Measurements from ENCODE around the gene HMGCS1.
A peak's percentile ranks its signal among the peaks of the same experiment; 100 is the strongest.

Gene HMGCS1

GRCh38 chr5:43305948-43306565 is 7.2 kb downstream of the HMGCS1 start:
- H3K9me3 ChIP-seq (replicated peaks in 1 of 2; ENCODE audit: control insufficient read depth in 2 of 2, insufficient read depth in 1 of 2, low read depth in 1 of 2, low read length in 2 of 2): no peaks in the 10 kb centered on the region
- no peak overlapping the region for H2BK120ac ChIP-seq (ENCODE audit: low read depth, low read length)
- H2BK5ac ChIP-seq (ENCODE audit: low read length): no peak overlapping the region
- H3K27ac ChIP-seq (replicated peaks; ENCODE audit: low read length): no peak overlapping the region
- no peak overlapping the region for H2BK12ac ChIP-seq (ENCODE audit: low read length)
- H3K18ac ChIP-seq (ENCODE audit: low read length): no peak overlapping the region
- H3K23ac ChIP-seq (ENCODE audit: low read depth, low read length, poor library complexity): no peak overlapping the region
- no peak for DNase-seq (ENCODE audit: low spot score)
- H3K14ac ChIP-seq (ENCODE audit: low read length): no peak overlapping the region
- peak overlapping the region; percentile 43 for H3K4me2 ChIP-seq (ENCODE audit: insufficient read depth, low read length, poor library complexity, severe bottlenecking)
- H3K9ac ChIP-seq (ENCODE audit: low read depth, low read length, poor library complexity): no peak overlapping the region
- H2AK5ac ChIP-seq (ENCODE audit: low read depth, low read length): no peak overlapping the region
- peaks cover 15 to 100% of the 10 kb centered on the region in 2 donors for H3K36me3 ChIP-seq (replicated peaks in 1 of 2; ENCODE audit: control insufficient read depth in 2 of 2, insufficient read depth in 2 of 2, low read length in 2 of 2)
- WGBS, 2 donors (ENCODE audit: extremely low coverage in 2 of 2, insufficient read length in 2 of 2, insufficient replicate concordance in 1 of 2): no CpG with 5 or more reads among the region's 1 CpG
- H2BK15ac ChIP-seq (ENCODE audit: low read length): no peak overlapping the region
- peak overlapping the region in 1 of 2 donors; percentile 66 for H3K4me3 ChIP-seq (ENCODE audit: low read length in 2 of 2)
- H3K27me3 ChIP-seq (ENCODE audit: control insufficient read depth in 3 of 3, insufficient read depth in 3 of 3, low read depth in 1 of 3, low read length in 3 of 3): no peaks in the 10 kb centered on the region
- no peak overlapping the region for H4K91ac ChIP-seq (ENCODE audit: low read depth, low read length, poor library complexity)
- no peak overlapping the region for H3K4ac ChIP-seq (ENCODE audit: low read length)
- H2AFZ ChIP-seq (ENCODE audit: low read length): no peak overlapping the region
- no peak overlapping the region for H4K8ac ChIP-seq (ENCODE audit: low read depth, low read length)
- peaks cover 11 to 32% of the 10 kb centered on the region in 2 donors for H3K4me1 ChIP-seq (ENCODE audit: control insufficient read depth in 2 of 2, insufficient read depth in 1 of 2, low read depth in 1 of 2, low read length in 2 of 2)
- H3K79me1 ChIP-seq (ENCODE audit: low read depth, low read length): no peaks in the 10 kb centered on the region

GRCh38 chr5:43304525-43304924 is 8.7 kb downstream of the HMGCS1 start:
- Histone ChIP-seq H3K9ac (ENCODE audit: low read depth, low read length, poor library complexity) (no peak overlapping the region), H3K18ac (ENCODE audit: low read length) (no peak overlapping the region), H4K91ac (ENCODE audit: low read depth, low read length, poor library complexity) (no peak overlapping the region), H3K14ac (ENCODE audit: low read length) (no peak overlapping the region), H2BK15ac (ENCODE audit: low read length) (no peak overlapping the region), H3K4ac (ENCODE audit: low read length) (no peak overlapping the region), H3K36me3 (replicated peaks in 1 of 2; ENCODE audit: control insufficient read depth in 2 of 2, insufficient read depth in 2 of 2, low read length in 2 of 2) (peaks cover 14 to 100% of the 10 kb centered on the region in 2 donors), H2AK5ac (ENCODE audit: low read depth, low read length) (no peak overlapping the region), H3K79me1 (ENCODE audit: low read depth, low read length) (no peaks in the 10 kb centered on the region), H3K27ac (replicated peaks; ENCODE audit: low read length) (no peak overlapping the region), H3K4me3 (ENCODE audit: low read length in 2 of 2) (no peak overlapping the region), H3K23ac (ENCODE audit: low read depth, low read length, poor library complexity) (no peak overlapping the region), H3K9me3 (replicated peaks in 1 of 2; ENCODE audit: control insufficient read depth in 2 of 2, insufficient read depth in 1 of 2, low read depth in 1 of 2, low read length in 2 of 2) (no peaks in the 10 kb centered on the region), H2BK5ac (ENCODE audit: low read length) (no peak overlapping the region), H3K4me1 (ENCODE audit: control insufficient read depth in 2 of 2, insufficient read depth in 1 of 2, low read depth in 1 of 2, low read length in 2 of 2) (peaks cover 9 to 34% of the 10 kb centered on the region in 2 donors), H2AFZ (ENCODE audit: low read length) (no peak overlapping the region), H3K27me3 (ENCODE audit: control insufficient read depth in 3 of 3, insufficient read depth in 3 of 3, low read depth in 1 of 3, low read length in 3 of 3) (no peaks in the 10 kb centered on the region), H4K8ac (ENCODE audit: low read depth, low read length) (no peak overlapping the region), H2BK120ac (ENCODE audit: low read depth, low read length) (no peak overlapping the region), H3K4me2 (ENCODE audit: insufficient read depth, low read length, poor library complexity, severe bottlenecking) (no peak overlapping the region), H2BK12ac (ENCODE audit: low read length) (no peak overlapping the region)
- no peak for DNase-seq (ENCODE audit: low spot score)
- no CpG with 5 or more reads among the region's 1 CpG for WGBS, 2 donors (ENCODE audit: extremely low coverage in 2 of 2, insufficient read length in 2 of 2, insufficient replicate concordance in 1 of 2)

- no peak overlapping the region for H3K27ac ChIP-seq (replicated peaks; ENCODE audit: low read length)
These were observed 10.0 kb downstream of the HMGCS1 start for GRCh38 chr5:43303242-43303641.

GRCh38 chr5:43302481-43302880 is 10.7 kb downstream of the HMGCS1 start:
- H2BK5ac ChIP-seq (ENCODE audit: low read length): no peak overlapping the region
- no peak overlapping the region for H3K18ac ChIP-seq (ENCODE audit: low read length)
- no peak overlapping the region for H4K8ac ChIP-seq (ENCODE audit: low read depth, low read length)
- H2AFZ ChIP-seq (ENCODE audit: low read length): no peak overlapping the region
- peaks cover 7 to 25% of the 10 kb centered on the region in 2 donors for H3K4me1 ChIP-seq (ENCODE audit: control insufficient read depth in 2 of 2, insufficient read depth in 1 of 2, low read depth in 1 of 2, low read length in 2 of 2)
- H3K9ac ChIP-seq (ENCODE audit: low read depth, low read length, poor library complexity): no peak overlapping the region
- no CpG with 5 or more reads among the region's 3 CpGs for WGBS, 2 donors (ENCODE audit: extremely low coverage in 2 of 2, insufficient read length in 2 of 2, insufficient replicate concordance in 1 of 2)
- H4K91ac ChIP-seq (ENCODE audit: low read depth, low read length, poor library complexity): no peak overlapping the region
- no peaks in the 10 kb centered on the region for H3K27me3 ChIP-seq (ENCODE audit: control insufficient read depth in 3 of 3, insufficient read depth in 3 of 3, low read depth in 1 of 3, low read length in 3 of 3)
- no peak overlapping the region for H3K4ac ChIP-seq (ENCODE audit: low read length)
- H3K4me3 ChIP-seq (ENCODE audit: low read length in 2 of 2): peak overlapping the region in 1 of 2 donors; percentile 3
- H3K4me2 ChIP-seq (ENCODE audit: insufficient read depth, low read length, poor library complexity, severe bottlenecking): no peak overlapping the region
- H2BK15ac ChIP-seq (ENCODE audit: low read length): no peak overlapping the region
- H2BK12ac ChIP-seq (ENCODE audit: low read length): no peak overlapping the region
- peaks cover 19 to 99% of the 10 kb centered on the region in 2 donors for H3K36me3 ChIP-seq (replicated peaks in 1 of 2; ENCODE audit: control insufficient read depth in 2 of 2, insufficient read depth in 2 of 2, low read length in 2 of 2)
- no peak overlapping the region for H3K14ac ChIP-seq (ENCODE audit: low read length)
- no peak overlapping the region for H3K27ac ChIP-seq (replicated peaks; ENCODE audit: low read length)
- no peak overlapping the region for H2BK120ac ChIP-seq (ENCODE audit: low read depth, low read length)
- no peak overlapping the region for H2AK5ac ChIP-seq (ENCODE audit: low read depth, low read length)
- H3K9me3 ChIP-seq (replicated peaks in 1 of 2; ENCODE audit: control insufficient read depth in 2 of 2, insufficient read depth in 1 of 2, low read depth in 1 of 2, low read length in 2 of 2): no peaks in the 10 kb centered on the region
- H3K79me1 ChIP-seq (ENCODE audit: low read depth, low read length): no peaks in the 10 kb centered on the region
- H3K23ac ChIP-seq (ENCODE audit: low read depth, low read length, poor library complexity): no peak overlapping the region
- DNase-seq (ENCODE audit: low spot score): no peak

More at GRCh38 chr5:43303242-43303641, 10.0 kb downstream of the HMGCS1 start:
- no peak overlapping the region for H3K9ac ChIP-seq (ENCODE audit: low read depth, low read length, poor library complexity)
- H3K79me1 ChIP-seq (ENCODE audit: low read depth, low read length): no peaks in the 10 kb centered on the region
- DNase-seq (ENCODE audit: low spot score): no peak
- no peak overlapping the region for H2BK120ac ChIP-seq (ENCODE audit: low read depth, low read length)
- H2BK15ac ChIP-seq (ENCODE audit: low read length): no peak overlapping the region
- peak overlapping the region in 1 of 2 donors; percentile 13 for H3K4me3 ChIP-seq (ENCODE audit: low read length in 2 of 2)
- peaks cover 19 to 99% of the 10 kb centered on the region in 2 donors for H3K36me3 ChIP-seq (replicated peaks in 1 of 2; ENCODE audit: control insufficient read depth in 2 of 2, insufficient read depth in 2 of 2, low read length in 2 of 2)
- no peak overlapping the region for H3K18ac ChIP-seq (ENCODE audit: low read length)
- H2BK5ac ChIP-seq (ENCODE audit: low read length): no peak overlapping the region
- no peaks in the 10 kb centered on the region for H3K9me3 ChIP-seq (replicated peaks in 1 of 2; ENCODE audit: control insufficient read depth in 2 of 2, insufficient read depth in 1 of 2, low read depth in 1 of 2, low read length in 2 of 2)
- no peaks in the 10 kb centered on the region for H3K27me3 ChIP-seq (ENCODE audit: control insufficient read depth in 3 of 3, insufficient read depth in 3 of 3, low read depth in 1 of 3, low read length in 3 of 3)
- H2AK5ac ChIP-seq (ENCODE audit: low read depth, low read length): no peak overlapping the region
- H4K8ac ChIP-seq (ENCODE audit: low read depth, low read length): no peak overlapping the region
- H3K4me2 ChIP-seq (ENCODE audit: insufficient read depth, low read length, poor library complexity, severe bottlenecking): no peak overlapping the region
- no peak overlapping the region for H3K4ac ChIP-seq (ENCODE audit: low read length)
- no peak overlapping the region for H2AFZ ChIP-seq (ENCODE audit: low read length)
- no peak overlapping the region for H4K91ac ChIP-seq (ENCODE audit: low read depth, low read length, poor library complexity)
- peaks cover 9 to 30% of the 10 kb centered on the region in 2 donors for H3K4me1 ChIP-seq (ENCODE audit: control insufficient read depth in 2 of 2, insufficient read depth in 1 of 2, low read depth in 1 of 2, low read length in 2 of 2)
- no peak overlapping the region for H2BK12ac ChIP-seq (ENCODE audit: low read length)
- H3K14ac ChIP-seq (ENCODE audit: low read length): no peak overlapping the region
- no peak overlapping the region for H3K23ac ChIP-seq (ENCODE audit: low read depth, low read length, poor library complexity)
- WGBS, 2 donors (ENCODE audit: extremely low coverage in 2 of 2, insufficient read length in 2 of 2, insufficient replicate concordance in 1 of 2): no CpG with 5 or more reads among the region's 4 CpGs
